ENCODE measurements around the gene FEN1. TPM values are rescaled to one million over a fixed set of nuclear protein-coding genes. Genes with fewer than 3 reads are reported as not detected.

FEN1 gene
- total and polyA plus RNA-seq, 2 of the 13 experiments (the other 11 are each of a cell fraction or from before 2014, with no cell fraction given), result 12.4 to 102 TPM

- TF ChIP-seq GMEB1 (CRISPR knock-in tag; IDR thresholded peaks at IDR 0.05; ENCODE audit: borderline replicate concordance), result no peak
- peak; percentile 18; the same call in 1 of the 2 replicates for TF ChIP-seq TBX2 (CRISPR knock-in tag; IDR thresholded peaks at IDR 0.05; ENCODE audit: borderline replicate concordance)
- TF ChIP-seq RBFOX2 (IDR thresholded peaks at IDR 0.05; ENCODE audit: low read depth, low read length), result no peak
- TF ChIP-seq ZNF138 (CRISPR knock-in tag; IDR thresholded peaks at IDR 0.05; ENCODE audit: low read depth), result no peak
- no peak for TF ChIP-seq THRA (CRISPR knock-in tag; IDR thresholded peaks at IDR 0.05; ENCODE audit: borderline replicate concordance)
- no peak for TF ChIP-seq MEIS2 (CRISPR knock-in tag; IDR thresholded peaks at IDR 0.05)
- TF ChIP-seq TCF7L2 (IDR thresholded peaks at IDR 0.05; ENCODE audit: low read depth, low read length), result no peak
- TF ChIP-seq NR2F1 (CRISPR knock-in tag; IDR thresholded peaks at IDR 0.05), result no peak
- no peak for TF ChIP-seq KLF13 (CRISPR knock-in tag; IDR thresholded peaks at IDR 0.05)
- TF ChIP-seq ZNF451 (CRISPR knock-in tag; IDR thresholded peaks at IDR 0.05), result no peak
- no peak for TF ChIP-seq KLF12 (CRISPR knock-in tag; IDR thresholded peaks at IDR 0.05; ENCODE audit: borderline replicate concordance)
- no peak for TF ChIP-seq ZHX2 (IDR thresholded peaks at IDR 0.05; ENCODE audit: low read depth)
- no peak for TF ChIP-seq ZHX2 (CRISPR knock-in tag; IDR thresholded peaks at IDR 0.05; ENCODE audit: borderline replicate concordance)
- no peak for TF ChIP-seq ZNF343 (CRISPR knock-in tag; IDR thresholded peaks at IDR 0.05)
- TF ChIP-seq TEAD3 (CRISPR knock-in tag; optimal IDR thresholded peaks at IDR 0.05; ENCODE audit: borderline replicate concordance), result peak; percentile 8
- TF ChIP-seq IKZF1 (IDR thresholded peaks at IDR 0.05), result no peak
- TF ChIP-seq HMG20A (CRISPR knock-in tag; IDR thresholded peaks at IDR 0.05; ENCODE audit: borderline replicate concordance), result no peak; the same call in 1 of the 2 replicates
- no peak for TF ChIP-seq PITX1 (CRISPR knock-in tag; IDR thresholded peaks at IDR 0.05)
Observed at GRCh38 chr11:61768376-61769076, 24.2 kb upstream of the FEN1 start (continued).
